HG03039 (cell line): Measurements from ENCODE around the gene TBL1Y.
A peak's percentile ranks its signal among the peaks of the same experiment; 100 is the strongest.
"Not testable (repeated sequence)": the region's sequence is repeated elsewhere in the genome, so short reads cannot be mapped to it uniquely, and the experiment has no call there.

Experiments used
- ATAC-seq: cut with Tn5 transposase; IDR thresholded peaks from one replicate; pipeline ENCODE4 v1.9.1; 2021; ENCODE audit warnings: mild to moderate bottlenecking, moderate library complexity; ENCODE audit not compliant: unreplicated experiment

Gene TBL1Y

DNA sequence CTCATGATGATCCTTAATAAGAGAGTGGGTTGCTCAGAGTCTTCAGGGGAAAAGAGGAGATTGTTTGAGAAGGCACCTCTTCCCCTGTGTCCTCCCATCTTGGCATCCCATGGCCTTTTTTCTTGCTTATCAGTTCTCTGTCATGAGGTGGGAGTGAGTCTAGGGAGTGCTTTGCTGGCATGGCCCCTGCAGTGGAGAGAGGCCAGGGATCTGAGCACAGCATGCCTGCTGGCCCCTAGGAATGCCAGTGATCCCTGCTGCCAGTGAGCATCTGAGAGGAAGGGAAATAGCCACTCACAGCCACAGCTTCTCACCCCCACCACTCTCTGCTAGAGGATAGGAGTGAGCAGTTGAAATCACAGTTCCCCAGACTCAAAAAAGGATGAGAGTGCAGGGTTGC, 168.2 kb downstream of the TBL1Y start:
- no peak for ATAC-seq

DNA sequence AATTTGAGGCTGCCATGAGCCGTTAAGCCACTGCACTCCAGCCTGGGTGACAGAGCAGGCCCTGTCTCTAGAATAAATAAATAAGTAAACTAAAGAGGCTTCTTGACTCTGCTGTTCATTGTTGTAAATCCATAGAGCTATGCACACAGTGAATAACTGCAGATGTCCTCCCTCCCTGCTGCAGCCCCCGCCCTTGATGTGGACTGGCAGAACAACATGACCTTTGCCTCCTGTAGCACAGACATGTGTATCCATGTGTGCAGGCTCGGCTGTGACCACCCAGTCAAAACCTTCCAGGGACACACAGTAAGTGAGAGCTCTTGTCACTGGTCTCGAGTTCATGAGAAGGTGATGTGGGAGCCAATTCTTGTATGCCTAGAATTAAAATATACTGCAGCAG, 170.1 kb downstream of the TBL1Y start:
- ATAC-seq, result not testable (repeated sequence)

DNA sequence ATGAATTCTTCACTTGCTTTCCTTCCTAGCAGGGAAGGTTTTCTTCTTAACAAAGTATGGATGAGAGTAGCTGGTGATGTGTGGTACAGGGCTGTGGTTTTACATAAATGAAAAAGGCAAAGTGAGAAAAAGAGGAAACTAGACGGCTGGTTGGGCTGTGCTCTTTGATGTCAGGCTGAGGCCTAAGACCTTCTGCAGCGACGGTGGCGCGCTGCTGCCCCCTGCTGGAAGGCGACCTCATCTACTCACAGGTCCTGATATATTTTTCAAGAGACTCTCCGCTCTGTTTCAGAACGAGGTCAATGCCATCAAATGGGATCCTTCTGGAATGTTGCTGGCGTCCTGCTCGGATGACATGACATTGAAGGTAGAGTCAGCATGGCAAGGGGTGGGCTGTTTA, 175.1 kb downstream of the TBL1Y start:
- peak; percentile 78 for ATAC-seq

DNA sequence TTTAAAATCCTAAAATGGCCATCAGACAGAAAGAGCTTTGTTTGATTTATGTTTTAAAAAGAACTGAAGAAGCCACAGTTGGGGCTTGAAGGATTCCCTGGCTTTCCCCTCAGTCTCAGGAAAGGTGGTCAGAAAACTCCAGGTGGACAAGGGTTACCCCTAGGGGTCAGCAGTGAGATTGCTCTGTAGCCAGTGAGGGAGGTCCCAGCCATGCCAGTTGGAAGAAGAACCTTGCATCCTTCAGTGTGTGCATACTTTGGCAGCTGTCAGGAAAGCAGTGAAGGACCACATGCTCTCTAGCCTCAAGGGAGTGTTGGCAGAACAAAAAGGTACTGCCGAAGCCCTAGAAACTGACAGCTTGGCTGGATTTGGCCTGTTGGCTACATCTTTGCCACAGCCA, 182.3 kb downstream of the TBL1Y start:
- ATAC-seq, result no peak

DNA sequence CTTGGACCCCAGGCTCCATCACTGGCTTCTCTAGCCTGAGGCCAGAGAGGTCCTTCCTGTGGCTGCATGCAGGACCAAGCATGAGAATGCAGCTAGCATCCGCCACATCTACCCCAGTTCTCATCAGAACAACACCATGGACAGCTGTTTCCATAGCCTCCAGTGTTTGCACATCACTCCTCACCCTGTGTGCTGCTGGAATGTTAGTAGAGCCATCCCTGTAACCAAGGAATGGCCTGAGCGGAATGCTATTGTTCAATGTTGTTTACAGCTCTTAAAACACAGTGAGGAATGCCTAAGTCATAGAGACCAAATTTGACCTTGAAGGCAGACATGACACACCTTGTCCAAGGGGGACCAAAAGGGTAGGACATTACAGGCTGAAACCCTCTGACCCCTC, 183.9 kb downstream of the TBL1Y start:
- no peak for ATAC-seq

DNA sequence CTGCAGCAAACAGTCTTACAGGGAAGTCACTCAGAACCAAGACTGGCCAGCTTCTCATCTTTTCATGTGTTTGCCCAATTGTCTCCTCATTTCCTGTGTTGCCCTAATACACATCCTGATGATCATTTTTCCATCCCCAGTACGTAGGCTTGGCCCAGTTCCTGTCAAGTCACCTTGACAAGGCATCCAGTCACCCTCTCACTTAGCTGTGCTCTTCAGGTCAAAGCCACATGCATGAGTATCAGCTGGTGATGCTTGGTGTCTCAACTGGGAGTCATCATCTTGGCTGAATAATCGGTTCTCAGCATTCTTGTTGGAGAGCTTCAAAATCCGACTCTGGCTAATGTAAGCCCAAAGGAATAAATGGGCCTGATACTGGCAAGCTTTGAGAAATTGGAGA, 186.5 kb downstream of the TBL1Y start:
- no peak for ATAC-seq

DNA sequence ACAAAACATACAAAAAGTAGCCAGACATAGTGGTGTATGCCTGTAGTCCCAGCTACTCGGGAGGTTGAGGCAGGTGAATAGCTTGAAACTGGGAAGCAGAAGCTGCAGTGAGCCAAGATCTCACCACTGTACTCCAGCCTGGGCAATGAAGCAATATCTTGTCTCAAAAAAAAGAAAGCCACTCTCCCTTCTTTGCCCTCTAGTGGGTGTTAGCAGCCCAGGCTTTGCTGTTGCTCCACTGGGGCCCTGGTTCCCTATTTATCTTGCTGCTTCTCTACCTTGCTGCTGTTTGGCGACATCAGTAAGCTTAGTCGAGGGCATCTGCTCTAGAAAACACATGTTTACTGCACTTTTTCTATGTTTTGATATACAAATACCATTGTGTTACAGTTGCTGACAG, 189.2 kb downstream of the TBL1Y start:
- no peak for ATAC-seq

DNA sequence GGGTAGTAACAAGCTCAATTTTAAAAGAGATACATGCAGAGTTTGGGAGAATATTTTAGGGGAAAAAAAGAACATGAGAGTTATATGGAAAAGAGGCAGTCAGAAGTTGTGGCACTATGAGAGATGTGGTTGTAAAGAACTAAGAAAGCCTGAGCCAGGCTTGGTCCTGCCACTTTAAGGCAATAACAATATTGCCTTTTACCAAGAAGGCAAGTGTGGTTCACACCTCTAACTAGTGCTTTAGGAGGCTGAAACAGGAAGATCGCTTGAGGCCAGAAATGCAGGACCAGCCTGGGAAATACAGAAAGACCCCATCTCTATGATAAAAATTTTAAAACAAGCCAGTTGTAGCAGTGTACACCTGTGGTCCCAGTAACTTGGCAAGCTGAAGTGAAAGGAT, 192.2 kb downstream of the TBL1Y start:
- ATAC-seq, result no peak

DNA sequence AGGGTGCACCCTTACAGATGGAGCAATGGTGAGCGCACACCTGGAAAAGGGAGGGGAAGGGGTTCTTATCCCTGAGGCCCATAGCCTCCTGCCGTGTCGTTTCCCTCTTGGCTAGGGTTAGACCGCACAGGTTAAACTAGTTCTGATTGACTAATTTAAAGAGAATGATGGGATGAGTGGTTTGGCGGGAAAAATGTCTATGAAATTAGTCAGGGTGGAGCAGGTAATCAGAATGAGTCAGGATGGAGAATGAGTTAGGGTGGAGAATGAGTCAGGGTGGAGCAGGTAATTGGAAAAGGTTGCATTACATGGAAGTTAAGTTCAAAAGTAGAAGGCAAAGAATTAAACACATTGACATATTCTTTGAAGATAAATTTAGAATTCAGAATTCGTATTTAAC, 196.7 kb downstream of the TBL1Y start:
- ATAC-seq, result no peak

DNA sequence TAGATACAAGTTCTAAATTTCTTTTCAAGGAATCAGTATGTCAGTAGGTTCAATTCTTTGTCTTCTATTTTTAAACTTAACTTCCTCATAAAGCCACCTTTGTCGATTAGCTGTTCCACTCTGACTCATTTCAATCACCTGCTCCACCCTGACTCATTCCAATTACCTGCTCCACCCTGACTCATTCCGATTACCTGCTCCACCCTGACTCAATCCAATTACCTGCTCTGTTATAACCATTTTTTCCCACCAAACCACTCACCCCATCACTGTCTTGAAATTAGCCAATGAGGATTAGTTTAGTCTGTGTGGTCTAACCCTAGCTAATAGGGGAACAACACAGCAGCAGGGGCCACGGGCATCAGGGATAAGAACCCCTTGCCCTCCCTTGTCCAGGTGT, 199.6 kb downstream of the TBL1Y start:
- no peak for ATAC-seq

DNA sequence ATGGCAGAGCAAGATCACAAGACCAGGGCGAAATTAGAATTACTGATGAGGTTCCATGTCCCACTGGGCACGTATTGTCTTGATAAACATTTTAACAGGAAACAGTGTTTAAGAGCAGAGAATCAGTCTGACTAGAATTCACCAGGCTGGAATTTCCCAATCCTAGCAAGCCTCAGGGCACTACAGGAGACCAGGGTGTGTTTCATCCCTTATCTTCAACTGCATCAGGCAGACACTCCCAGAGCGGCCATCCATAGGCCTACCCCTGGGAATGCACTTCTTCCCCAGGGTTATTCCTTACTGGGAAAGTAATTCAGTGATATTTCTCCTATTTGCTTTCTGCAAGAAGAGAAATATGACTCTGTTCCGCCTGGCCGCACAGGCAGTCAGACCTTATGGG, 205.4 kb downstream of the TBL1Y start:
- ATAC-seq, result no peak

DNA sequence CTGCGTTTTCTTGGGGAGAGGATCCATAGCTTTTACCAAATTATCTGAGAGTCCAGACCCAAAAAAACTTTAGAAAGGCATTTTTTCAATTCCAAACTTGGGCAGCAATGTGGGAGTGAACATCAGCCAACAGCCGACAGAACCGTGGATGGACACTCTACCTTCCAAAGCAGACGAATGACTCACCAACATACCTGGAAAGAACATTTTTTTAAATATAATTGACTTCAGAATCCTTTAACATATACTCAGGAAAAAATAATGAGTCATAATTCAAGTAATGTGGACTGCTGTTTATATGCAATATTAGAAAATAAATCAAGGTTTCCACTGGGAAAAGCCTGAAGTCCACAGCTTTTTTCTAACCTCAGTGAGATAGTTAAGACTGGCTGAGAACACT, 211.7 kb downstream of the TBL1Y start:
- ATAC-seq, result no peak

DNA sequence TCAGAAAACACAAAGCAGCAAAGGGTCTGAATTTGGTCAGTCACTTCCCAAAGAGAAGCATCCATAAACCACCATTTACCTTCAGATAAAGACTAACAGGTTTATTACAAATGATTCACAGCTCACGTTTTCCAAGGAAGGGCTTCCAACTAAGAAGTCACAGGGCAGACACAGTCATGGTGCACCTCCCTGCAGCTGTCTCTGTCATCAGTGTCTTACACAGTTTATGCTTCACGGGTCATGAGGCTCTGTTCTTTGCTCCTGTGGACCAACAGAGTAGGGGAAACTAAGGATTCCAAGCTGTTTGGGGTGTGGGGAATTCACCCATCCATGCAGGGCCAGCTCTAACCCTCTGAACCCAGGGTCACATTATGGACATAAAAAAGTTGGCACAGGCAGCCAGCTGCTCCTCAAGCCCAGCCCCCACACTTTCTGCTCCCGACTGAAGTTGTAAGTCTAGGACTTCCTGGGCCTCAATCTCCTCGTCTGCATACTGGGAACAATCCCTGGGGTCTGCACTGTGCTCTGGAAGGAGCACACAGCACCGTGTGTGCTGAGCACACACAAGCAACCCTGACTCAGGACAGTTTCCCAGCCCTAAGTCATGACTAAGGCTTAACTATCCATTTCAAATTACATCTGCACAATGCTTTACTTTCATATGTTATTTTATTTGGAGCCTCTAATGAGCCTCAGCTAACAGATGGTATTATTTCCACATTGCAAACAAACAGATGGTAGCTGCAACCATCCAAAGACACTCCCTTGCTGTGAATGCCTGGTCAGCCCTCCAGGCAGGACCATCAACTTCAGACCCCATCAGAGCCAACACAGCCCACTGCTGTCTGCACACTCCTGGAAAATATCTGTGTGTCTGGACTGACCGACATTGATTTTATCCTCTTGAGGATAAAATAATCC, 214.9 kb downstream of the TBL1Y start:
- ATAC-seq, result no peak

DNA sequence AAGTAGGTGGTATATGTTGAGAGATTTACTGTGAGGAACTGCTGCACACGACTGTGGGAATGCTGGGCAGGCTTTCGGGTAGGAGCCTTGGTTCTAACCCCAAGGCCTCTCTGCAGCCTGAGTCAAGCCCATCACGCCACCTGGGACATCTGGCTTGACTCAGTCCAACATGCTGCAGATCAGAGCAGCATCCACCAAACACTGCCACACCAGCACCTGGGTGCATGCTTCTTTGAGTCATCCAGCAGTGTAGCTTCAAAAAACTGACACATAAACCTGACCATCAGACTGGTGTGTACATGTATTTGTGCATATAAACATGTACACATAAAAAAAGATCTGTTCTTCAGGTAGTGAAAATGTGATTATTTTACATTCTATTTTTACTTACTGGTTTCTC, 217.7 kb downstream of the TBL1Y start:
- no peak for ATAC-seq
